ENCODE measurements around the gene CCDC60.

The CCDC60 gene, protein sequence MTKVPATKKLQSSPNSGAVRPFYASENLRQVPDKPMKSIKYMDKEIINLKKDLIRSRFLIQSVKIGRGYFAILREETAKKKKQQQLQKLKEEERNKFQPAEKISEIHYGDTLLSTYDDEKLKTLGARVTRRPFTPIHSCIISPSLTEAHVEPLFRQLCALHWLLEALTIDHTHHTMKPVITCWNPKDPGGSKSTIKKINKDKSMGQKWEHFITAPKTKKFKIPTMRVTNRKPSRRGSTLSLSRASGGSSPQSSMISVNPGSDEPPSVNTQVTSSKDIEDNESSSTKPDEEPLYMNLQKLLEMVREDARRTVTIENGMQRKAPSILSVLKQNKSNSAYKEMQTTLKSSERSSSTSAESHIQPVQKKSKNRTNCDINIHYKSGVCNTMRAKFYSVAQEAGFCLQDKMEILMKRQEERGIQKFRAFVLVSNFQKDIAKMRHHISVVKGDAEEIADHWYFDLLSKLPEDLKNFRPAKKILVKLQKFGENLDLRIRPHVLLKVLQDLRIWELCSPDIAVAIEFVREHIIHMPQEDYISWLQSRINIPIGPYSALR

DNA sequence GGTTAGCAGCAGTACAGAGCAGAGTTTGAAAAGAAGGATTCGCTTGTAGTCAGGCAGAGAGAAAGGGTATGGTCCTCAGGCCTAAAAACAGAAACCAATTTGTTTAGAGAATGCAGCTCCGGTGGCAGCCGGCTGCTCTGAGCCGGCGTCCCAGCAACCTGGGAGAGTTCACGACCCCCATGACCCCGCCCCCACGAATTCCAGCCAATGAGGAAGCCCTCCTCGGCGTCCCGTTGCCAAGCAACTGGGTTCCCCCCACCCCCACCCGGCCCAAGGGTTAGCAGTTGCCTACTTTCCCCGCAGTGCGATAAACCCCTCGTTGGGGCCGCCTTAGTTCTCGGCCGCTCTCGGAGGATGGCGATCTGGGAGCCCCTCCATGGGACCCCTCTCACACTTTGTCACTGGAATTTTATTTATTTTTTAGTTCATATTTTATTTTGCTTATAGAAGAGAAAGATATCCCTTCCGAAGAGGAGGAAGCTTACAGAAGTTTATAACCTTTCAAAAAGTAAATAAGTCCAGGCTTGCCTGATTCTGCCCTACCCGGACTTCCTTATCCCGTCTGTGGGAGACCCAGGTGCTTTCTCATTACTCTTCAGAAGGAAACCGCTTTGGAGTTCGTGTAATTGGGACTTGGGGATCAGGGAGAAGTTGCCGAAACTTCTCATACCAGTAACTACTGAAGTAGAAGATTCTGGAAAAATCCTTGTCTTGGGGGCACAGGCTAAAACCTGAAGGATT lies at the start of gene CCDC60:
CCDC60 (plus strand) TSS at position 300 of the 741 bp plus-strand sequence. CDS start 448 bp downstream, outside the sequence.
- DNase-seq: no peak

DNA sequence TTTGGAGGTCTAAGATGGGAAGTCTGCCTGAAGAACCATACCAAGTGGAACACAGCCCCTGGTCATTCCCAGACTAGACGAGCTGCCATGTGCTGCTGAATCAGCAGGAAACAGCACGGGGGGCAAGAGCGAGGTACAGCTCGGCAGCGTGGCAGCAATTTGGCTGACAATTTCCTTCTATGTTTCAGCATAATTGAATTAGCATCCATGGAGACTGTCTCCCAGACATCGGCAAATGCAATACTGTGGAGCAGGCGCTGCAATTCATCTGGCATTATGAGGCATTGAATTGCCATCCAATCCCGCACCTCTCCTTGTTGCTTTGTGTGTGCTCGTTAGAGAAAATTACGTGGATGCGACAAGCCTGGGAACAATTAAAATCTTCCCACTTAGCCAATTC lies 46.0 kb upstream of the CCDC60 start:
- DNase-seq: no peak

DNA sequence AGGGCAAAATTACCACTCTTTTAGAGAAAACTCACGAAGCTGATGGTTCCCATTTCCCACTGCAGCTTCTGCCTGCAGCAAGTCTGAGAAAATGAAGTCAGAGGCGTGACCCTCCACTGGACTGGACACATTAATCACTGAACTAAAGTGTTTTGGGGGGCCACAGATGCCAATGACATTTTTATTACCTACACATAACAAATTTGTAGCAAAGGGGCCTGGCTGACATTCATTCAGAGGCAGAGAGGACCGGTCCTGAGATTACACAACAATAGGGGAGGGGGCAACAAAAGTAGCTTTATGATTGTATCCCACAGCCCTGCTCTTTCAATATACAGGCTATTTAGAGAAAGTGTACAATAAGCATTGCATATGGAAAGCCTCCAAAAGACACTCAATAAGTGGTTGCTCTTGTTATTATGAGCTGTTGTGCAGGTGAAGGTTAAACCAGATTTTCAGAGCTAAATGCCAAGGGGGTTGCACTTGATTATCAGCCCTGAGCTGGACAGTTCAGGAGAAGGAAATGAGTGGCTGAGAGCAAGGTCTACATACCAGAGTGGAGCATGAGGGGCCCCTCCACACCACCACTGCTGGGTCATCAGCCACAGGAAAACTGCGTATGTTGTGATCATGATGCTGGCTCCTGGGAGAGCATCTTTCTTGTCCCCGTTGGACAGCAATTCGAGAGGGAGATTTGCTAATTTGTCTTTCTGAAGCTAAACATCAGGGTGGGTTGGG lies 41.5 kb upstream of the CCDC60 start:
- DNase-seq: no peak

DNA sequence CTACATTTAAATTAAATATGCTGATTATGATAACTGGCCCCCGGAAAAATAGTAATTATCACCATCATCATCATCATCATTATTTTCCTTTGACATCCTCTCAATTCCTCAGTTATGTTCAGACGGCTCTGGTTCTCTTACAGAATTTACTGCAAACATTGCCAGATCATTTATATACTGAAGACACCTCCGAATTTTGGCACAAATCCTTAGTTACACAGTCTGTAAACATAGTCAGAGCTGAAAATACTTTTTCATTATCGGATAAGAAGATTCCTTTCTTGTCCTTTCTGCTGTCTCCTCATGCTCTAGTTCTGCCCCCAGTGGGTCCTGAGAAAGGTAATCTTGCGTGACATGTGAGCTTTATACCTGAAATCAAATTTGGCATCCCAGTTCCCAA lies 40.3 kb upstream of the CCDC60 start:
- DNase-seq: no peak

DNA sequence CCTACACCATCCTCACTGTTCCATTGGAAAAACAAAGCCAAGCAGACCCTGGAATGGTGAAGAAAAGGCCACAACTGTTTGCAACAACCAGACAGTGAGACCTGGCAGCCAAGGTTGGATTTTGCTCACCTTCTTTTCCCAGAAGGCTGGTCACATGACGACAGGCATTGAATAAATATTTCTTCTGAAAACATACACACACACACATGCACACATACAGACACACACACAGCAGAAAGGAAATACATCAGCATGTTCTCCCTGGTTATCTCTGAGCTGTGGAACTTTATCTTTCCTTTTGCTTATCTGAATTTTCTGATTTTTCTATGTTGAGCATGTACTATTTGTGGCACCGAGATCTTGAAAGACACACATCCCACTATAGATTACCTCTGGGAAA lies 38.0 kb upstream of the CCDC60 start:
- no peak for DNase-seq

DNA sequence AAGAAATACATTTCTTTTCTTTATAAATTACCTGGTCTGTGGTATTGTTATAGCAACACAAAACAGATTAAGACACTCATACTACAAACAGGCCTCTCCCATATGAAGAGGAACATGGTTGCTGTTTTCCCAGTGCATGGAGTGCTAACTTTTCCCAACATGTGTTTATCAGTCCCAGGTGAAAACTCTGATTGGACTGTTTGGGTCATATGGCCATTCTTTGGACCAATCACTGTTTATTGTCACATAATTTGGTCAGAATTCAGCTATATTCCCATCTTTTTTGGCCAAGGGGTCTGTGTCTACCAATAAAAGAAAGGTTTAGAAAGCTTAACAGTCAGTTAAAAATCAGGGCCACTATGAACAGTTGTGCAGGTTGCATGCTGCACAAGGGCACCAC lies 35.4 kb upstream of the CCDC60 start:
- no peak for DNase-seq

DNA sequence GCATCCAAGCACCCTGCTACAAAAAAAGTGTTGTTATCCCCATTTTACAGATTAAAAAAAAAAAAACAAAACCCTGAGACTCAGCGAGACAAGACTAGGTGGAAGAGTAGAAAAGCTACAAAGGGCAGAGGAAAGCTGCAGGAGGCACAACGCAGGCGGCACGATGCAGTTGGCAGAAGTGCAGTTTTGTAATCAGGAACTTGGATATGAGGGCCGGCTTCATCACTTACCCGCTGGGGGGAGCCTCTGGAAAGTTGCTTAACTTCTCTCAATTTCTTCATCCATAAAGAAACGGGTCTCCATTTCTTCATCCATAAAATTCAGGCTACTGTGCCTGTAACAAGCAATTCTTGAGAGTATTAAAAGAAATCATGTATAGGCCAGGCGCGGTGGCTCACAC lies 33.1 kb upstream of the CCDC60 start:
- DNase-seq: no peak

DNA sequence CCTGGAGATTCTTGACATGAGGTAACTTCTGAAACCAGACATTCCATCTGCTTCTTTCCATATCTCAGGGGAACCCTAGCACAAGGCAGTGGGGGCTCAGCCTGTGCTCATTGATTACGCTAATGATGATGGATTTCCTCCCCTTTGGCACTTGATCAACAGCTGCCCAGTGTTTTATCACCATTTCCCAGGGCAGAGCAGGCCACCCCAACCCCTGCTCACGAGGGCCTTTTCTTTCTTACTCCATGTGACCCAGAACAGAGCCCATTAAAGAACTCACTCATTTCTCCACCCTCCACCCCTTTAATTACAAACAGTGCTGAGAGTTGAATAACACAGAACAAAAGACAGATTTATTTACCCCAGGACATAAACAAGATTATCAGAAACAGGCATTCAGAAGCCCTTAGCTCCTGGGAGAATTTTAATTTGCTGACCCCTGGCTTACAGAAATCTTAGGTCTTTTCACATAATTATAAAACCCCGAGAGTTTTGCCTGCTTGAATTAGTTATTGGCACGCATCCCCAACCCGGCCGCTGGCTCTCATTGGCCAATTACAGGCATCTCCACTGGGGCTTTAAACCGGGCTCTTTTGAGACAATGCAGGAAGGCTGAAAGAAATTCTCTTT lies 32.0 kb upstream of the CCDC60 start:
- DNase-seq: no peak

DNA sequence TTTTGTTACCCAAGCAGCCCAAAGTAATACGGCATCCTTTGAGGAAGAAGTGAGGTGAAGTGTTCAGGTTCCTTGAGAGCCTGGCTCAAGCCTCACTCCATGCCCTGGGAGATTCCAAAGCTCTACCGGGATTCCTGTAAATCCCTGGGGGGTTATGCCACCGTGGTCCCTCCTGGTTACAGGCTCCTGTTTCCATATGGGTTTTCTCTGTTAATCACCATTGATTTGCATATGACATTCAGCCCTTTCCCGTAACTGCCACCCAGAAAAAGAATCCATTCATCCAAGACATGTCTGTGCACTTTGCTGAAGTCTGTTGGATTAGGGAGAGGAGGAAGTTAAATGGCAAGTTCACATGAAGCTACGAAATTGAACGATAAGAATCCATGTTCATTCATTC lies 27.9 kb upstream of the CCDC60 start:
- no peak for DNase-seq

DNA sequence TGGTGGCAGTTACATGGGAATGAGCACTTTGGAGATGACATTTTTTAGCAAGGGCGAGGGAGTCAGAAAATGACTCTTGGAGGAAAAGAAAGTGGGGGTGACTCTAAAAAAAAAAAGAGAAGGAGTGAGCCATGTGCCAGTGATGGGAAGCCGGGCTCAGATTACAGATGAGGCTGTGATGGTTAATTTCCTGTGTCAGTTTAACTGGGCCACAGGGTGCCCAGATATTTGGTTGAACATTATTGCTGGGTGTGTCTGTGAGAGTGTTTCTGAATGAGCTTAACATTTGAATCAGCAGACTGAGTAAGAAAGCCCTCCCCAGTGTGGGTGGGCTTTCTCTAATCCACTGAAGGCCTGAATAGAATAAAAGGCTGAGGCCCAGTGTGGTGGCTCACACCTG lies 26.8 kb upstream of the CCDC60 start:
- no peak for DNase-seq

DNA sequence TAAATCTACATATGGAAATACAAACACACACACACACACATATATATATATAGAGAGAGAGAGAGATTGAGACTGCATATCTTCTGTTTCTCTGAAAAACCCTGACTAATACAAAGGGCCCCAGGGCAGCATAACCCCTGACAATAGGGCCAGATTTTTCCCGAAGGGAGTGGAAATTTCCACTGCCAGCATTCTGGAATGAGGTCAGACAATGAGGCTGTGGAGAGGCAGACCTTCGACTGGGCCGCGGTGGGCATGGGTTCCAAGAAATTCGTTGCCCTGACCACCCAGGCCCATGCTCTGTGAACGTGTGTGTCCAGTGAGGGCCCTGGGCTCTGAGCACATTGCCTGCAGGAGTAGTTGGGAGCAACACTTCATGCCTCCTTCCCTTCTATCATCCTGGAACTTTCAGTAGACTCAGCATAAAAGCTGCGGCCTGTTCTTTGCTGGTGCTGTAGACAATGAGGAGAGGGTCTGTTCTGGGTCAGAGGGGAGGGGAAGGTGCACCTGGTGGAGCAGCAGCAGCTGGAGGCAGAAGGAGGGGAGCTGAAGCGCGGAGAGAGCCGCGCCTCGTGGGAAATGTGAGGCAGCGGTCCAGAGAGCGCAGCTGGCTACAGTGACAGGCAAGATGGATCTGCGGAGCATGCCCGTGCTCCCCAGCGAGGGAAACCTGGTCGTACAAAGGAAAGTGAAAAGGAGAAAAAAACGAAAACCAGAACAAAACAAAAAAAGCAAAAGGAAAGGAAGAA lies 25.6 kb upstream of the CCDC60 start:
- no peak for DNase-seq

DNA sequence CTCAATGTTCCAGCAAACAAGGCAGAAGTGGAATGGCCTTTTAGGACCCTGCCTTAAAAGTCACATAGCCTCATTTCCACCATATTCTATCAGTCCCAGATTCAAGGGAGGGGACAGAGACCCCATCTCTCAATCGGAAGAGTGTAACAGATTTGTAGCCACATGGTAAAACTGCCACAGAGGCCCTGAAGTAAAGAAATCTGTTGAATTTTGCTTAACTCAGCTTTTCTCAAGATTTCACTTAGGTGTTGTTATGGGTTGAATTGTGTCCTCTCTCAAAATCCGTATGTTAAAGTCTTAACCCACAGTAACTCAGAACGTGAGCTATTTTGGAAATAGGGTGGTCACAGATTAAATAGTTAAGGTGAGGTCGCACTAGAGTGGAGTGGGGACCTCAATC lies 22.7 kb upstream of the CCDC60 start:
- DNase-seq: no peak

DNA sequence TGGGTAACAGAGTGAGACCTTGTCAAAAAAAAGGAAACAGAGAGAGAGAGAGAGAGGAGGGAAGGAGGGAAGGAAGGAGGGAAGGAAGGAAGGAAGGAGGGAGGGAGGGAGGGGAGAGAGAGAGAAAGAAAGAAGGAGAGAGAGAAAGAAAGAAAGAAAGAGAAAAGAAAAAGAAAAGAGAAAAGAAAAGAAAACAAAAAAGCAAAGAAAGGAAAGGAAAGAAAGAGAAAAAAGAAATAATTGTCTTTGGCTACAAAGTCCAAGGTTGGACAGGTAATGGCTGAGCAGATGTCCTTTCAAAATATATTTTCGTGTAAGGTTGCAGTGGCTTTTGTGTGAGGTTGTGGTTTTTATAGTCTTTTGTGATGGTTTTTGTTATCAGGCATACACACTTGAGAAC lies 21.6 kb upstream of the CCDC60 start:
- no peak for DNase-seq

DNA sequence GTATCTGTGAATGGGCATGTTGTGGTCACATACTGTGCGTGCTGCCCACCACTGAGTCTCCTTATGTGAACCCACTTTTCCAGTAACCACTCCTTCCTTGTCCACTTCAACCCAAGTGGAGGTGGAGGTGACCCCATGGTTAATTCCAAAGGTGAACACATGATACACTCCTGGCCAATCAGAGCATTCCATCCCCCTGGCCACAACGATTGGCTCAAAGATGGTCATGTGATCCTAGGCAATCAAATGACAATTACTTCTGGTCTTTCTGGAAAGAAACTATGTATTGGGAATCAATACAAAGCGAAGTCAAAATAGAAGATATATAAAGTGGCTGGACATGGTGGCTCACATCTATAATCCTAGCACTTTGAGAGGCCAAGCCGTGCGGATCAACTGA lies 20.2 kb upstream of the CCDC60 start:
- DNase-seq: no peak

DNA sequence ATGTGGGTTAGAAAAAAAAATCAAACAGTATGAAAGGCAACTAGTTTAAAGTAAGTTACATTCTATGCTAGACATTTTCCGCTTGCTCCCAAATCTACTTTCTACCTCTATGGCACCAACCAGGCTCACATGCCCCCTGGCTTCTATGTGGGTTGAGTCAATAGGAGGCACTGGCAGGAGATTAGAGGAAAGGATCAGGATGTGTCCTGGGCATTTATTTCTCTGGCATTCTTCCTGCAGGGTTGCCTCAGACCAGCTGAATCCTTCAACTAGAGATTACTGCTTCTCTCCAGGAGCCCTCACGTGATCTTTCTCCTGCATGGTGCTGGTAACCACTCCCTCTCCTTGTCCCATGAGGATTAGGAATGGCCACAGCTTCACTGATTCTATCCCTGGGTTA lies 14.9 kb upstream of the CCDC60 start:
- no peak for DNase-seq

DNA sequence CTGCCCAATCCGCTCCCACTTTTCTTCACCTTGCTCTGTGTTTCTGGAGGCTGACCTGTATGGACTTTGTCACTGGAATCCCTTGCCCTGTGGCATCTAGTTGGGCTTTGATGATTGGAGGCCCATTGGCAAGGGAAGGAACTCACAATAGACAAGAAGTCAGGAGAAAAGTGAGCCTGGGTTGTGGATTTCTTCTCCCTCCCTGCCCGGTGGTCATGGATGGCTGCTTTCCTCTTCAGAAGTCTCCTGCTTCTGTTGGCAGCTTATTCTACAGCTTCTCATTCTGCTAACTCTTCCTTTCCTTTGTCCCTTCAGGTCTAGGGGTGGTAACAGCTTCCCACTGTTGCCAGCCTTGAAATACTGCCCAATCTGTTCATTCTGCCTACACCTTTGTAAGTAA lies 13.9 kb upstream of the CCDC60 start:
- no peak for DNase-seq

DNA sequence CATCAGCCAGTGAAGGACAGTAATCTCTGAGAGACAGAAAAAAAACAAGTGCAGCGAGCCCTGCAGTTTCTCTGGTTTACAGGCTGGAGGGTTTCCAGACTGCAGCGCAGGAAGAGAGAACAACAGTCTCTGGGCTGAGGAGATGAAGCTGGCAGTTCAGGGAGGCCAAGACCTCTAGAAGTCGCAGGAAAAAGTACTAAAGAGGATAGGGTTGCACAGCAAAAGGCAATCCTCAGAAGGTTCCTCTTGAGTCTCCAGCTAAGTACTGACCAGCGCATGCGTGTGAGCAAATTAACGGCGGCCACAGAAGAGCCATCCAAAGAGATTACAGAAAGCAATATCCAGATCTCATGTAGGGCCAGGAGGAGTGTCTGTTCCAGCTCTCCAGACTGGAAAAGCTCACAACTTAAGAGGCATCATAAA lies 12.2 kb upstream of the CCDC60 start:
- DNase-seq: no peak

DNA sequence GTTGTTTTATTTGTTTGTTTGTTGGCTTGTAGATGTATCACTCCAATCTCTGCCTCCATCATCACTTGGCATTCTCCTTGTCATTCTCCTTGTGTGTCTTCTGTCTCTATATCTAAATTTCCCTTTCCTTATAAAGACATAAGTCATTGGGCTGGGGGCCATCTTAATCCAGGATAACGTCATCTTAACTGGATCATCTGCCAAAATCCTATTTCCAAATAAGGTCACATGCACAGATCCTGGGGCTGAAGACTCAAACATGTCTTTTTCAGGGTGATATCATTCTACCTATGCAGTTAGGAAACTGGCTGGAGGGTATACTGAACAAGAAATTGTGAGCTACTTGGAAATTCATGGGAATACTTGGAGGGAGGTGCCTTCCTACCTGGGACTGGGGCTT lies 8.7 kb upstream of the CCDC60 start:
- no peak for DNase-seq

DNA sequence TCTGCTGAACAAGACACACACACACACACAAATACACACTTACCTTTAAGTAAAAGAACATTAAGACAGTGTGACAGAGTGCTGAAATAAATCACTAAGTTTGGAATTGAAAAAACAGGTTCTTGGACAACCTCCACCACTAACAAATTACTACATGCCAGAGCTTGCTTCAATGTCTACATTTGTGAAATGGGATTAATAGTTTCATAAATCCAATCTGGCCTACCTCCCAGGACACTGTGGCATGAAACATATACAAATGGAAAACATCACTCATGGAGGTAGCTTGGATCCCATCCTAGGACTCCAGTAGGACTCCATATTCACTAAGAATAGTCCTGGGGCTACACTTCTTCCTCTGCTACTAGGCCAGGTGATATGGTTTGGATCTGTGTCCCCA lies 8.2 kb upstream of the CCDC60 start:
- DNase-seq: no peak

DNA sequence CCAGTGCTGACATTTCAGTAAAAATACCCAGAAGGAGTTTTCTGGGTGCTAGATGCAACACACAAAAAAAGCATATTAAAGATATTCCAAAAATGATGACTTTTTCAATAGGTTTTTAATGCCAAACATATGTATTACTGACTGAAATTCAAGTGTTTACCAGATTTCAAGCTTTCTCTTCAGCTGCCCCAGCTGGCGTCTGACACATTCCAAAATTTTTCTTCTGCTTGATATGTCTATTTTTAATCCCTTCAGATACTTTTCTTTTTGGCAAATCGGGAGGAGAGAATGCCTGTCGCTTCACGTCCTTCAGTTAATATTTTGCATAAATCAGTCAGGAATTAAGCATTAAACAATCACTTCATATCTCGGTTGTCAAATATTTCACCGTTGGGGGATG lies 7.1 kb upstream of the CCDC60 start:
- no peak for DNase-seq

DNA sequence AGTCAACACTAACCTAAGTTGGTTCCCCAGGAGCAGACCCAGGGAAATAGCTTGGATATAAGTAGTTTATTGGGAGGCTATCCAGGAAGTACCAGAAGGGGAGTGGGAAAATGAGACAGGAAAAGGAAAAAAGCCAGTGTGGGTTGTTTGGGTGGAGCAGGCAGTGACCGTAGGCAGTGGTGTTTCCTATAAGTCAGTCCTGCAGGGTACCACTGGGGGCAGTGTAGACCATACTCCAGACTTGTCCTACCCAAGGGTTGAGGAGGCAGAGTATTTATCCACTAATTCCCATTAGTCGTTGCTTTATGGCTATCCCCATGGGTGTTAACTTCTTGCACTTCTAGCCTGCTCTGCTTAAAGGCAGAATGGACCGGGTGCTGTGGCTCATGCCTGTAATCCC lies 6.4 kb upstream of the CCDC60 start:
- no peak for DNase-seq
